ENCODE measurements around the gene NDUFB6. TPM values are rescaled to one million over a fixed set of nuclear protein-coding genes. Genes with fewer than 3 reads are reported as not detected.

The NDUFB6 gene
- total RNA-seq, 1 donor: 24.2 TPM

GRCh38 chr9:32596936-32597335, 24.0 kb upstream of the NDUFB6 start:
- Histone ChIP-seq H3K27me3 (ENCODE audit: insufficient read depth, low read length) (no peaks in the 10 kb centered on the region), H3K4me3 (ENCODE audit: insufficient read depth, low read length) (no peak overlapping the region), H3K9me3 (ENCODE audit: low read depth, low read length) (no peaks in the 10 kb centered on the region), H3K4me1 (ENCODE audit: insufficient read depth, low read length) (no peaks in the 10 kb centered on the region), H3K27ac (ENCODE audit: low read depth, low read length) (no peak overlapping the region), H2AFZ (ENCODE audit: low read length) (no peak overlapping the region), H3K79me2 (ENCODE audit: insufficient read depth, low read length) (no peaks in the 10 kb centered on the region), H3K36me3 (ENCODE audit: insufficient read depth, low read length) (no peaks in the 10 kb centered on the region), H3K4me2 (ENCODE audit: insufficient read depth, low read length) (no peak overlapping the region), H4K20me1 (ENCODE audit: insufficient read depth, low read length) (no peaks in the 10 kb centered on the region)
- TF ChIP-seq CTCF (IDR thresholded peaks at IDR 0.05; ENCODE audit: extremely low read depth, low read depth, low read length): no peak
- DNase-seq (ENCODE audit: insufficient read length, low spot score, missing footprints): peak; percentile 72

- no peaks in the 10 kb centered on the region for H3K36me3 ChIP-seq (ENCODE audit: insufficient read depth, low read length)
- TF ChIP-seq CTCF (IDR thresholded peaks at IDR 0.05; ENCODE audit: extremely low read depth, low read depth, low read length): no peak
- H2AFZ ChIP-seq (ENCODE audit: low read length): peak overlapping the region; percentile 49
- H3K27me3 ChIP-seq (ENCODE audit: insufficient read depth, low read length): no peaks in the 10 kb centered on the region
- H3K27ac ChIP-seq (ENCODE audit: low read depth, low read length): no peak overlapping the region
- DNase-seq (ENCODE audit: insufficient read length, low spot score, missing footprints): no peak
- H3K4me2 ChIP-seq (ENCODE audit: insufficient read depth, low read length): peak overlapping the region; percentile 38
- no peaks in the 10 kb centered on the region for H4K20me1 ChIP-seq (ENCODE audit: insufficient read depth, low read length)
- no peaks in the 10 kb centered on the region for H3K4me1 ChIP-seq (ENCODE audit: insufficient read depth, low read length)
- H3K79me2 ChIP-seq (ENCODE audit: insufficient read depth, low read length): no peaks in the 10 kb centered on the region
- H3K4me3 ChIP-seq (ENCODE audit: insufficient read depth, low read length): no peak overlapping the region
- no peaks in the 10 kb centered on the region for H3K9me3 ChIP-seq (ENCODE audit: low read depth, low read length)
These were observed 23.3 kb upstream of the NDUFB6 start for GRCh38 chr9:32596096-32596865.

GRCh38 chr9:32590898-32591297, 17.9 kb upstream of the NDUFB6 start:
- H3K27ac ChIP-seq (ENCODE audit: low read depth, low read length): no peak overlapping the region
- no peaks in the 10 kb centered on the region for H3K9me3 ChIP-seq (ENCODE audit: low read depth, low read length)
- peak; percentile 6 for DNase-seq (ENCODE audit: insufficient read length, low spot score, missing footprints)
- no peaks in the 10 kb centered on the region for H3K4me1 ChIP-seq (ENCODE audit: insufficient read depth, low read length)
- H3K4me3 ChIP-seq (ENCODE audit: insufficient read depth, low read length): no peak overlapping the region
- no peaks in the 10 kb centered on the region for H4K20me1 ChIP-seq (ENCODE audit: insufficient read depth, low read length)
- no peak overlapping the region for H2AFZ ChIP-seq (ENCODE audit: low read length)
- TF ChIP-seq CTCF (IDR thresholded peaks at IDR 0.05; ENCODE audit: extremely low read depth, low read depth, low read length): no peak
- H3K27me3 ChIP-seq (ENCODE audit: insufficient read depth, low read length): no peaks in the 10 kb centered on the region
- no peaks in the 10 kb centered on the region for H3K79me2 ChIP-seq (ENCODE audit: insufficient read depth, low read length)
- no peaks in the 10 kb centered on the region for H3K36me3 ChIP-seq (ENCODE audit: insufficient read depth, low read length)
- no peak overlapping the region for H3K4me2 ChIP-seq (ENCODE audit: insufficient read depth, low read length)

- Histone ChIP-seq H3K4me2 (ENCODE audit: insufficient read depth, low read length) (no peak overlapping the region), H3K27ac (ENCODE audit: low read depth, low read length) (no peak overlapping the region), H3K9me3 (ENCODE audit: low read depth, low read length) (no peaks in the 10 kb centered on the region), H3K36me3 (ENCODE audit: insufficient read depth, low read length) (no peaks in the 10 kb centered on the region), H3K4me1 (ENCODE audit: insufficient read depth, low read length) (no peaks in the 10 kb centered on the region), H3K79me2 (ENCODE audit: insufficient read depth, low read length) (no peaks in the 10 kb centered on the region), H3K27me3 (ENCODE audit: insufficient read depth, low read length) (no peaks in the 10 kb centered on the region), H2AFZ (ENCODE audit: low read length) (no peak overlapping the region), H3K4me3 (ENCODE audit: insufficient read depth, low read length) (no peak overlapping the region), H4K20me1 (ENCODE audit: insufficient read depth, low read length) (no peaks in the 10 kb centered on the region)
- no peak for TF ChIP-seq CTCF (IDR thresholded peaks at IDR 0.05; ENCODE audit: extremely low read depth, low read depth, low read length)
- DNase-seq (ENCODE audit: insufficient read length, low spot score, missing footprints): no peak
These were observed 17.5 kb upstream of the NDUFB6 start for GRCh38 chr9:32590476-32590875.

Data from osteoblast (primary cell).